NCI-H526 (cell line): ENCODE results near the gene ACSL6.

Experiments
- DNase-seq, 2 experiments: peaks; one replicate each; lab custom pipeline; 2025; lab: John Stamatoyannopoulos, UW

Gene ACSL6

GRCh38 chr5:132046880-132047299 is 35.4 kb upstream of the ACSL6 start:
- peak; percentile 45 to 54 for DNase-seq

DNA sequence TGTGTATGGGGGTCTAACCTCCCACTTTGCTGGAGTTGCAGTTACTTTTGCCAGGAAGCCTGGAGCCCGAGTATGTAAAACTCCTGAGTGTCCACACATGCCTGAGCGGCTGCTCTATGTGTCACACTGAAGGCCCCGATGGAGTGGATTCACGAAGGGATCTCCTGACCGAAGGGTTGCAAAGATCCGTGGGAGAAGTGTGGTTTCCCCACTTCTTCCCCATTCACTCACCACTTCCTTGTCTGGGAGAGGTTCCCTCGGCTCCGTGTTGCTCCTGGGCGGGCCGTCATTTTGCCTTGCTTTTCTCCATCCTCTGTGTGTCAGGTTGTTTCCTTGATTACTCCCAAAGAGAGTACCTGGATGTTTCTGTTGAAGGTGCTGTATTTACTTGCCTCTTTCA is 32.7 kb upstream of the ACSL6 start:
- DNase-seq: no peak

GRCh38 chr5:132037353-132037752 is 25.9 kb upstream of the ACSL6 start:
- DNase-seq: no peak

DNA sequence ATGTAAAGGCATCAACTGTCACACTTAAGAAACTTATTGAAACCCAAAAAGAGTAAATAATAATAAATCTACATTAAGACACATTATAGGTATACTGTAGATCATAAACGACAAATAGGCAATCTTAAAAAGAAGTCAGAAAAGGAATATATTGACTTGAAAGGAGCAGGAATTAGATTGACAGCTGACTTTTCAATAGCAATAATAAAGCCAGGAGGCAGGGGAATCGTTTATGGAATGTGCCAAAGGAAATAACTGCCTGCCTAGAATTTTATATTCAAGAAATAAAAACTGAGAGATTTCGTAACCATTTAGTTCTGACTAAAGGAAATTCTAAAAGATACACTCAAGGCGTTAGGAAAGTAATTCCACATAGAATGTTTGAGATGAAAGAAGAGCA is 21.7 kb upstream of the ACSL6 start:
- DNase-seq: no peak

GRCh38 chr5:132032196-132032595 is 20.7 kb upstream of the ACSL6 start:
- DNase-seq: no peak

- DNase-seq: no peak
Measured at GRCh38 chr5:132030610-132031009, 19.2 kb upstream of the ACSL6 start.

DNA sequence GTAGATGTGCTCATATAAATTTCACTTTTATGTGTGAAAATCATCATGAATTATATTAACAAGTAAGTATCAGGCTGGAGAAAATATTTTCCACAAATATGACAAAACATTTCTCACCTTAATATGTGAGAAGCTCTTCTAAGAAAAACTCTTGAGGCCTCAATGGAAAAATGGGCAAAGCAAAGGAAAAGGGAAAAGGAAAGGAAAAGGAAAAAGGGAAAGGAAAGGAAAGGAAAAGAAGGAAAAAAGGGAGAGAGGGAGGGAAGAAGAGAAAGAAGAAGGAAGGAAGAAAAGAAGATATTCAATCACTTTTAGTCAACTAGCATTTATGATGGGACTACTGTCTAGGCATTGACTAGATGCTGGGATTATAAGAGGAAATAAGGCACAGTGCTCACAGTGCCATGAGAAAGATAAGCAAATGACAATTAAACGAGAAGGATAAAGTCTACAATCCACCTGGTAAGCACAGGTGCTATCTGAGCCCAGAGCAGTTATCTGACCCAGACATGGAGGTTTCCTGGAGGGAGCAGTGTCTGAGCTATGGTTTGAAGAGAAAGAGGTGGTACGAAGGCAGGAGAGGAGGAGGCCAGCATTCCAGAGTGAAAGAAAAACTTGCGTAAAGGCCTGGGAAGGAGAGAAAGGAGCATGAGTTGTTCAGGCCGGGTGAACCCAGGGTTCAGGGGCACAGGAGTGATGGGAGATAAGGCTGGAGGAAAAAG is 18.3 kb upstream of the ACSL6 start:
- no peak for DNase-seq

GRCh38 chr5:132027027-132027426 is 15.6 kb upstream of the ACSL6 start:
- no peak for DNase-seq

- DNase-seq: no peak
Measured at GRCh38 chr5:132026516-132027008, 15.1 kb upstream of the ACSL6 start.

DNA sequence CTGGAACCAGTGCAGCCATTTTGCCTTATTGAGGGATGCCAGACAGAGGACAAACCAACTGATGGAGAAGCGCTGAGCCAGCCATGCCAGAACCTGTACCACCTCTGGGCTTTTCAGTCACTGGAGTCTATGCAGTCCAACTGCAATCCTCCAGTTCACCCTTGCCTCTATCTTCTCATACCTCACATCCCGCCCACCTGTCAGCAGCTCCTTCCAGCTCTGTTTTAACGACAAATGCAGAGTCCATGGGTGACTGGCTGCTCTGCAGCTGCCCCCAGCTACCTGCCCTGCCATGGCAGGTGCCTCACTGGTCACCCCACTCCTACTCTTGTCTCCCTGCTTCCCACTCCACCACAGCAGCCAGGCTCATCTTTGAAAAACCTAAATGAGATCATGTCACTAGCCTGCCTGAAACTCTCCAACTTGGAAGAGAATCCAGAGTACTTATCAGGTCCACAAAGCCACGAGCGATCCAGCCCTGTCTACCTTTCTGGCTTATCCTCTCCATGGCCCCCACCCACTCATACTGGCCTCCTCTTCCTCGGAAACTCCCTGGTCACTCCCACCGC is 14.0 kb upstream of the ACSL6 start:
- no peak for DNase-seq

- no peak for DNase-seq
Measured at GRCh38 chr5:132024789-132025402, 13.4 kb upstream of the ACSL6 start.

- no peak for DNase-seq
Measured at GRCh38 chr5:132024117-132024435, 12.6 kb upstream of the ACSL6 start.

- no peak for DNase-seq
Measured at GRCh38 chr5:132023258-132024116, 12.0 kb upstream of the ACSL6 start.

- no peak for DNase-seq
Measured at GRCh38 chr5:132022737-132023136, 11.3 kb upstream of the ACSL6 start.

DNA sequence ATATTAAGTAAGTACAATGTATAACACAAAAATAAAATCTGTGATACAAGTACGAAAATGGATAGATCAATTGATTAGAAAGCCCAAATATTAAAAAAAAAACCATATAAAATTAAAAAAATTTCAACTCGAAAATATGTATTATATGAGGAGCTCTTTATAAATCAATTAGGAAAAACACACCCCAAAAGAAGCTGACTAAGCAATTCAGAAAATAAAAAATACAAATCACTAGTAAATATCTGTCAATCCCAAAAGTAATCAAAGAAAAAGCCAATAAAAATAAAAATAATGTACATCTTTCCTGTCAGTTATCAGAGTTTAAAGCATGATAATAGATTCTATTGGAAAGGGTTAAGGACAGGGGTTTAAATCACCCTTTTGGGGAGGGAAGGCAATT is 10.2 kb upstream of the ACSL6 start:
- DNase-seq: no peak

DNA sequence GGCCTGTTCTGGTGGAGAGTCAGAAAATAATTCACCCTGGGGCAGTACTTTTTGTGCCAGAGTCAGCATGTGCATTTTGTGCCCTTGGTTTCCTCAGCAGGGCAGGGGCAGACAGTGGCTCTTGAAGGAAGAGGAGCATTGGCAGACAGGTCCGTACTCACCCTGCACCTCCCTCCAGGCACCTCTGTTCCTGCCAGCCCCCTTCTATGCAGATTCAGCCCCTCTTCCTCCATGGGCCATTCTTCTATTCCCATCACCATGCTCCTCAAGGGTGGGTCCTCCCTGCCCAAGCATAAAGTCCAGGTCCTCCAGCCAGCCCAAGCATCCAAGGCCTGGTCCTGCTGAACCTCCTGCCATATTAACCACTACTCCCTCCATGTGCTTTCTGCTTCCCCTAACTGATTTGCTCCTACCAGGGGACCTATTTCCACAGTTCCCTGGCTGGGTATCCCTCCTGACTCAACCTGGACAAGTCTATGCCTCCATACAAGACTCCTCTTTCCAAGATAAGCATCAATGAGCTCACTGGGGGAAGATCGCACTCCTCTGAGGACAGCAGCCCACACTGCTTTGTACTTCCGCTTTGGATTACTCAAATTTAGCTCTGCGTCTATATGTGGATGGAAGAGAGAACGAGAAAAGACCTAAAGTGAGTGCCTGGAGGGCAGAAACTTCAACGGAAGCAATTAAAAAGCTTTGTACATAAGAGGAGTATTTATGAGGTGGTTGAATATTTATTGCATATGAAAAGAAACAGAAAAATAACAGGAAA is 9.3 kb upstream of the ACSL6 start:
- DNase-seq: no peak

DNA sequence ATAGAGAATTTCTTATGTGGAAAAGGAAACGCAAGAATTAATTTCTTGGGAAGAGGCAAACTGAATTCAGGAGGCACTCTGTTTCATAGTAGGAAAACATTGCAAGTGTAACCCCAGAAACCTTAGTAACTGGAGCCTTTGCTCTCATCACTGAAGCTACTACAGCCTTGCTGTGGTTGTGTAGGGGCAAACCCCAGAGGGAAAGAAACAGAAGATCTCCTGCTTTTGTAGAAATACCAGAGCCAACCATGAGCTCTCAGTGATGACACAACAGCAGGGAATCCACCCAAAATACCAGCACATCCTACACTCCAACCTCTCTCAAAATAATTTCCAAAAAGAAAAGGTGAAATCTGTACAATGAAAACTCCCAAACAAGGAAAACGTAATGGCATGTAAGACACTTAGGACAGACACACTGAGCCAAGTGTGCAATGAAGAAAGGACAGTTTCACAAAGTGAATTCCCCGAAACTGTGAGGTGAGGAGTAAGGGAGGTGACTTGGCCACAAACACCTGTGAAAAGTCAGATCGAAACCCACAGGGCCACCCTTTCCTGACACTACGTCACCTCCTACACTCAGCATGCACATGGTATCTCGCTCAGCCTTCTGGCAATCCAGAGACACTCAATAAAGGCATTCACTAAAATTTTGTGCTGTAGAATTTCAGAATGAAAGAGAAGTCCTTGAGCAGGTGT is 8.5 kb upstream of the ACSL6 start:
- DNase-seq: no peak

GRCh38 chr5:132019337-132019736 is 7.9 kb upstream of the ACSL6 start:
- no peak for DNase-seq

DNA sequence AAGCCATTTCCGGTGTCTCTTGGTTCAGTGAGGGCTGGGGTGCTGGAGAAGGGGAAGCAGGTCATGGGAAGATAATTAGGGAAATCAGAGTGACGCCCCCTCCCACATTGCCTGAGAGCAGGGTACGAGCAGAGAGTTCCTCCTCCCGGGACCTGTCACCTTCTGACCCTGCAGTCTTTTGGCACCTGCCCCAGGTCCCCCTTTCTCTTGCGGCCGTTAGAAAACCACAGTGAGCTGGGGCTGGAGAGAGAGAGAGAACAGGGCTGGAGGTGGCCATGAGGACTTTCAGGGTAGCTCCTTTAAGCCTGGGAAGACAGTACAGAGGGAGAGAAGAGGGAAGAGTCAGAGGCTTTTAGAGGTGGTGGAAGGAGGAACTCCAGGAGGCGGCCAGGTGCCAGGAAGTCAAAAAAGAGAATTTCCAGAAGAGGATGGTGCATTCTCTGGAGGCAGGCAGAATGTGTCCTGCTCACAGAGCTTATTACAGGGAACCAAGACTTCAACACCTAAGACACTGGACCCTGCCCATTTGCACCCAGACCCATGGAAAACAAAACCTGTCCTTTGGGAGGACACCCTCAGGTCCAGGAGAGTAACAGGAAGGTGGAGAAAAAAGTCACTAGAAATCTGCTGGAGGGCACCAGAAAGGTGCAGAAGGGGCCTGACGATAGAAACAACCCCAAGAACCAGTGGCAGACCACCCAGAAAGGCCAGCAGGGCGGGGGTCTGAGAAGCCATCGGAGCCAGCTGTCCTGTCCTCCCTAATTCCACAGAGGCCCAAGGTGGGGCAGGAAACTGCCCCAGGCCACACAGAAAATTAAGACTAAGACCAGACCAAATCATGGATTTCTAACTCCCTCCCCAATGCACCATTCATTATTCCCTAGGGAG is 6.5 kb upstream of the ACSL6 start:
- no peak for DNase-seq

DNA sequence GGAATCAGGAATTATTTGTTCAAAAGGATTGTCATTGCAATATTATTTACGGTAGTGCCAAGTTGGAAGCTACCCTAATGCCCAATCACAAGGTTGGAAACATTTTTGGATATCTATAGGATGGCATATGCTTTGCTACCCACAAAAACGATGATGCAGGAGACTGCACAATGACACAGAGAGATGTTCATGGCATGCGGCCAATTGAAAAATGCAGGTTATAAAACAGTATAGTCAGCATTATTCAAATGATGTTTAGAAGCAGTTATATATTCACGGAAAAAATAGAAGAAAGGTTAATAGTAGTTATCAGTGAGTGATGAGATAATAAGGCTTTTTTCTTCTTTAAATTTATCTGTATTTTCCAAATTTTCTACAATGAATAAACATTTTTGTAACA is 5.9 kb upstream of the ACSL6 start:
- DNase-seq: no peak
